Measurements from ENCODE around the gene RSPRY1. TPM values are rescaled to one million over a fixed set of nuclear protein-coding genes. Genes with fewer than 3 reads are reported as not detected.

RSPRY1 gene
- total and polyA plus RNA-seq, 2 donors (not counting 1 experiment from before 2014, with no cell fraction given): 36.5 to 51.9 TPM

DNA sequence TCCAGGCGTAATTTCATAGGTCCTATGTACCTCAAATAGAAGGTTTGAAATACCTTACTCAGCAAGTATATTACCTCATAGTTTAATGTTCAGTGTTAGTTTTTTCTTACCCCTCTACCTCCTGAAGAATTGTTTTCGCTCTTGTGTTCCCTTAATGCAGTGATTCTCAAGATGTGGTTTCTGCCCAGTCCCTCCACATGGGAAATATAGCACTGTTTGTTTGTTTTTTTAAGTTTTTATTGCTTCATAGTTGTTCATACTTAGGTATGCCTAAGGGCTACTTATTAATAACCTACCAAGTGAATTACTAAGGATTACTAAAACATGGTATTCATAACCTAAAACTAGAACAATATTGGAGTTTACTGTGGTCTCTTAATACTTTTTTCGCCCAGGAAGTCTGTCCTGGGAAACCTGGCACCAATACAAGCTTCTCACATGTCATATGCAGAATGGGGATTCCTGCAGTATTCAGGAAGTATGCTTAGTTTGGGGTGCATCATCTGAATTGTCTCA is 5.0 kb downstream of the RSPRY1 start:
- TF ChIP-seq EZH2 (IDR thresholded peaks at IDR 0.05; ENCODE audit: low read length, missing control alignments): no peak
- TF ChIP-seq, protein P1, sequence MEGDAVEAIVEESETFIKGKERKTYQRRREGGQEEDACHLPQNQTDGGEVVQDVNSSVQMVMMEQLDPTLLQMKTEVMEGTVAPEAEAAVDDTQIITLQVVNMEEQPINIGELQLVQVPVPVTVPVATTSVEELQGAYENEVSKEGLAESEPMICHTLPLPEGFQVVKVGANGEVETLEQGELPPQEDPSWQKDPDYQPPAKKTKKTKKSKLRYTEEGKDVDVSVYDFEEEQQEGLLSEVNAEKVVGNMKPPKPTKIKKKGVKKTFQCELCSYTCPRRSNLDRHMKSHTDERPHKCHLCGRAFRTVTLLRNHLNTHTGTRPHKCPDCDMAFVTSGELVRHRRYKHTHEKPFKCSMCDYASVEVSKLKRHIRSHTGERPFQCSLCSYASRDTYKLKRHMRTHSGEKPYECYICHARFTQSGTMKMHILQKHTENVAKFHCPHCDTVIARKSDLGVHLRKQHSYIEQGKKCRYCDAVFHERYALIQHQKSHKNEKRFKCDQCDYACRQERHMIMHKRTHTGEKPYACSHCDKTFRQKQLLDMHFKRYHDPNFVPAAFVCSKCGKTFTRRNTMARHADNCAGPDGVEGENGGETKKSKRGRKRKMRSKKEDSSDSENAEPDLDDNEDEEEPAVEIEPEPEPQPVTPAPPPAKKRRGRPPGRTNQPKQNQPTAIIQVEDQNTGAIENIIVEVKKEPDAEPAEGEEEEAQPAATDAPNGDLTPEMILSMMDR (conservative IDR thresholded peaks at IDR 0.05 in 1 of 2, IDR thresholded peaks at IDR 0.05 in 1 of 2; ENCODE audit: low read depth in 1 of 2, low read length in 2 of 2): no peak
- Histone ChIP-seq H3K79me2 (ENCODE audit: control insufficient read depth, insufficient read depth, low read length) (peaks cover 88% of the 10 kb centered on the region), H4K20me1 (ENCODE audit: control insufficient read depth, extremely low read depth, insufficient read depth, low read length) (no peaks in the 10 kb centered on the region), H3K9me3 (ENCODE audit: control insufficient read depth, insufficient read depth, low read depth, low read length) (no peaks in the 10 kb centered on the region), H3K36me3 (ENCODE audit: control insufficient read depth, insufficient read depth, low read length) (no peaks in the 10 kb centered on the region), H3K9ac (ENCODE audit: insufficient read depth, low read length) (no peak overlapping the region), H3K4me2 (ENCODE audit: extremely low read depth, insufficient read depth, low read length) (peak overlapping the region; percentile 7), H3K4me1 (ENCODE audit: control insufficient read depth, extremely low read depth, insufficient read depth, low read length) (peaks cover 22% of the 10 kb centered on the region), H3K4me3 (replicated peaks in 1 of 4; ENCODE audit: control extremely low read depth in 1 of 4, insufficient read depth in 1 of 4, low read depth in 3 of 4, low read length in 4 of 4) (no peak overlapping the region), H3K27ac (ENCODE audit: insufficient read depth, low read length) (no peak overlapping the region), H2AFZ (ENCODE audit: low read length) (no peak overlapping the region), H3K27me3 (ENCODE audit: control insufficient read depth, insufficient read depth, low read length) (no peaks in the 10 kb centered on the region)
- DNase-seq (ENCODE audit: low read depth in 2 of 2): peak; percentile 59 to 70

GRCh38 chr16:57192146-57192545 is 6.0 kb downstream of the RSPRY1 start:
- H3K79me2 ChIP-seq (ENCODE audit: control insufficient read depth, insufficient read depth, low read length): peaks cover 89% of the 10 kb centered on the region
- H3K27me3 ChIP-seq (ENCODE audit: control insufficient read depth, insufficient read depth, low read length): no peaks in the 10 kb centered on the region
- H3K27ac ChIP-seq (ENCODE audit: insufficient read depth, low read length): peak overlapping the region; percentile 31
- H2AFZ ChIP-seq (ENCODE audit: low read length): no peak overlapping the region
- no peak overlapping the region for H3K4me2 ChIP-seq (ENCODE audit: extremely low read depth, insufficient read depth, low read length)
- H3K4me1 ChIP-seq (ENCODE audit: control insufficient read depth, extremely low read depth, insufficient read depth, low read length): peaks cover 22% of the 10 kb centered on the region
- H3K9me3 ChIP-seq (ENCODE audit: control insufficient read depth, insufficient read depth, low read depth, low read length): no peaks in the 10 kb centered on the region
- no peaks in the 10 kb centered on the region for H4K20me1 ChIP-seq (ENCODE audit: control insufficient read depth, extremely low read depth, insufficient read depth, low read length)
- no peak overlapping the region for H3K9ac ChIP-seq (ENCODE audit: insufficient read depth, low read length)
- peak; percentile 50 to 58 for DNase-seq (ENCODE audit: low read depth in 2 of 2)
- no peak for TF ChIP-seq EZH2 (IDR thresholded peaks at IDR 0.05; ENCODE audit: low read length, missing control alignments)
- TF ChIP-seq, protein P1 (conservative IDR thresholded peaks at IDR 0.05 in 1 of 2, IDR thresholded peaks at IDR 0.05 in 1 of 2; ENCODE audit: low read depth in 1 of 2, low read length in 2 of 2): no peak
- no peaks in the 10 kb centered on the region for H3K36me3 ChIP-seq (ENCODE audit: control insufficient read depth, insufficient read depth, low read length)
- no peak overlapping the region for H3K4me3 ChIP-seq (replicated peaks in 1 of 4; ENCODE audit: control extremely low read depth in 1 of 4, insufficient read depth in 1 of 4, low read depth in 3 of 4, low read length in 4 of 4)

DNA sequence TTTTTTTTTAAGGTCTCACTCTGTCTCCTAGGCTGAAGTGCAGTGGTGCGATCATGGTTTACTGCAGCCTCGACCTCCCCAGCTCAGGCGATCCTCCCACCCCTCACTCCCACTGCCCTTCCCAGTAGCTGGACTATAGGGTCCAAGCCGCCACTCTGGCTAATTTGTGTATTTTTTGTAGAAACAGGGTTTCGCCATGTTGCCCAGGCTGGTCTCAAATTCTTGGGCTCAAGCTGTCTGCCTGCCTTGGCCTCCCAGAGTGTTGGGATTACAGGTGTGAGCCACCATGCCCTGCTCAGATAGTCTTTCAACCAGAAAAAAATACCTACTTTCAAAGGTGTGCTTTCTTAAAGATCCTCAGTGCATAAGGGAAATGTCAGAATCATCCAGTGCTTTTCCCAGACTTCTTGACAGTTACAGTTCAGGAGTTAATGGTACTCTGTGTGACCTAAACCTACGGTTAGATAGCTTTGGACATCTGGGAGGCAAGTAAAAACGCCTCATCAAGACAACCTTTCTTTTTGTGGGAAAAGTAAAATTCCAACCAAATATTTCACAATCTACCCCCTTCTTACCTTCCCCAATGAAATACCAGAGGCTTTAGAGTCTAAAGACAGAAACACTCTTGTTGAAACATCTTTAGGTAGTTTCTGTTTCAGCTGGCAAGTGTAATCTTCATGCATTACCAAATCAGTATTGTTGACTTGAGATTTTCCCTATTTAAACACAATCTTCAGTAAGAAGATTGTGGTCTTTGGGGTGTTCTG is 6.8 kb downstream of the RSPRY1 start:
- DNase-seq (ENCODE audit: low read depth in 2 of 2): peak; percentile 24 to 80
- no peak for TF ChIP-seq EZH2 (IDR thresholded peaks at IDR 0.05; ENCODE audit: low read length, missing control alignments)
- TF ChIP-seq, protein P1 (conservative IDR thresholded peaks at IDR 0.05 in 1 of 2, IDR thresholded peaks at IDR 0.05 in 1 of 2; ENCODE audit: low read depth in 1 of 2, low read length in 2 of 2): no peak
- peaks cover 22% of the 10 kb centered on the region for H3K4me1 ChIP-seq (ENCODE audit: control insufficient read depth, extremely low read depth, insufficient read depth, low read length)

More for the DNA sequence above, 6.8 kb downstream of the RSPRY1 start:
- H3K4me3 ChIP-seq (replicated peaks in 1 of 4; ENCODE audit: control extremely low read depth in 1 of 4, insufficient read depth in 1 of 4, low read depth in 3 of 4, low read length in 4 of 4): peak overlapping the region in 1 of 4 experiments; percentile 12
- no peaks in the 10 kb centered on the region for H4K20me1 ChIP-seq (ENCODE audit: control insufficient read depth, extremely low read depth, insufficient read depth, low read length)
- no peaks in the 10 kb centered on the region for H3K36me3 ChIP-seq (ENCODE audit: control insufficient read depth, insufficient read depth, low read length)
- peak overlapping the region; percentile 60 for H3K27ac ChIP-seq (ENCODE audit: insufficient read depth, low read length)
- peak overlapping the region; percentile 42 for H3K4me2 ChIP-seq (ENCODE audit: extremely low read depth, insufficient read depth, low read length)
- no peak overlapping the region for H2AFZ ChIP-seq (ENCODE audit: low read length)
- no peak overlapping the region for H3K9ac ChIP-seq (ENCODE audit: insufficient read depth, low read length)
- no peaks in the 10 kb centered on the region for H3K27me3 ChIP-seq (ENCODE audit: control insufficient read depth, insufficient read depth, low read length)
- H3K9me3 ChIP-seq (ENCODE audit: control insufficient read depth, insufficient read depth, low read depth, low read length): no peaks in the 10 kb centered on the region
- H3K79me2 ChIP-seq (ENCODE audit: control insufficient read depth, insufficient read depth, low read length): peaks cover 88% of the 10 kb centered on the region

Measured in fibroblast of lung (primary cell).